Activated T-helper 17 cell treated with anti-CD3 and anti-CD28 coated beads, Interleukin-2, amount 50 U/mL, for 72 hours (primary cell): ENCODE results near the gene ASAP2. TPM values are rescaled to one million over a fixed set of nuclear protein-coding genes. Genes with fewer than 3 reads are reported as not detected.

ENCODE experiments used
- ATAC-seq: fragments of 150-1000 bp; cut with Tn5 transposase; replicated peaks from 2 replicates; pipeline ENCODE4 v1.10.0; 2021; ENCODE audit warnings: mild to moderate bottlenecking, moderate library complexity
- H3K27ac Mint-ChIP-seq: one replicate; pipeline ENCODE4 v1.8.0; 2022; ENCODE audit warnings: mixed read lengths
- H3K27me3 Mint-ChIP-seq: one replicate; pipeline ENCODE4 v1.8.0; 2022; ENCODE audit warnings: mixed read lengths
- H3K36me3 Mint-ChIP-seq: one replicate; pipeline ENCODE4 v1.8.0; 2022; ENCODE audit warnings: low read depth, mild to moderate bottlenecking, mixed read lengths
- H3K4me1 Mint-ChIP-seq: one replicate; pipeline ENCODE4 v1.8.0; 2022; ENCODE audit warnings: mixed read lengths
- H3K4me3 Mint-ChIP-seq: one replicate; pipeline ENCODE4 v1.8.0; 2022; ENCODE audit warnings: mild to moderate bottlenecking, mixed read lengths
- H3K9me3 Mint-ChIP-seq: one replicate; pipeline ENCODE4 v1.8.0; 2022; ENCODE audit warnings: mixed read lengths
- total RNA-seq, 2 donors: library from RNA; stranded (reverse); gene quantifications; one replicate each; pipeline ENCODE4 v1.2.3, GENCODE V29; 2022

The ASAP2 gene
- total RNA-seq, 2 donors from 2014 or later = 0.17 to 0.19 TPM

GRCh38 chr2:9332853-9333245 lies 126.2 kb downstream of the ASAP2 start:
- peaks cover 10% of the 10 kb centered on the region for H3K27me3 Mint-ChIP-seq
- no peak overlapping the region for H3K4me3 Mint-ChIP-seq
- H3K9me3 Mint-ChIP-seq = no peaks in the 10 kb centered on the region
- no peaks in the 10 kb centered on the region for H3K36me3 Mint-ChIP-seq
- no peaks in the 10 kb centered on the region for H3K4me1 Mint-ChIP-seq
- no peak for ATAC-seq
- H3K27ac Mint-ChIP-seq = no peak overlapping the region

- ATAC-seq = peak; percentile 32
- H3K4me3 Mint-ChIP-seq = no peak overlapping the region
- H3K27me3 Mint-ChIP-seq = peaks cover 8% of the 10 kb centered on the region
- H3K36me3 Mint-ChIP-seq = no peaks in the 10 kb centered on the region
- no peaks in the 10 kb centered on the region for H3K4me1 Mint-ChIP-seq
- H3K27ac Mint-ChIP-seq = no peak overlapping the region
- no peaks in the 10 kb centered on the region for H3K9me3 Mint-ChIP-seq
Measured at GRCh38 chr2:9333591-9334171, 127.1 kb downstream of the ASAP2 start.

GRCh38 chr2:9334761-9335160 lies 128.1 kb downstream of the ASAP2 start:
- H3K4me3 Mint-ChIP-seq = no peak overlapping the region
- no peaks in the 10 kb centered on the region for H3K4me1 Mint-ChIP-seq
- no peaks in the 10 kb centered on the region for H3K36me3 Mint-ChIP-seq
- peaks cover 8% of the 10 kb centered on the region for H3K27me3 Mint-ChIP-seq
- ATAC-seq = no peak
- no peaks in the 10 kb centered on the region for H3K9me3 Mint-ChIP-seq
- no peak overlapping the region for H3K27ac Mint-ChIP-seq

- no peak for ATAC-seq
- Mint-ChIP-seq H3K4me1 (no peaks in the 10 kb centered on the region), H3K27ac (no peak overlapping the region), H3K27me3 (peaks cover 4% of the 10 kb centered on the region), H3K4me3 (no peak overlapping the region), H3K9me3 (no peaks in the 10 kb centered on the region), H3K36me3 (no peaks in the 10 kb centered on the region)
Measured at GRCh38 chr2:9335322-9335832, 128.8 kb downstream of the ASAP2 start.

- no peaks in the 10 kb centered on the region for H3K36me3 Mint-ChIP-seq
- H3K4me3 Mint-ChIP-seq = no peak overlapping the region
- H3K4me1 Mint-ChIP-seq = no peaks in the 10 kb centered on the region
- H3K27me3 Mint-ChIP-seq = peaks cover 4% of the 10 kb centered on the region
- ATAC-seq = peak; percentile 49
- no peak overlapping the region for H3K27ac Mint-ChIP-seq
- no peaks in the 10 kb centered on the region for H3K9me3 Mint-ChIP-seq
Measured at GRCh38 chr2:9336241-9336575, 129.6 kb downstream of the ASAP2 start.

- Mint-ChIP-seq H3K4me1 (no peaks in the 10 kb centered on the region), H3K27ac (no peak overlapping the region), H3K9me3 (no peaks in the 10 kb centered on the region), H3K36me3 (no peaks in the 10 kb centered on the region), H3K4me3 (no peak overlapping the region), H3K27me3 (peaks cover 4% of the 10 kb centered on the region)
- no peak for ATAC-seq
Measured at GRCh38 chr2:9336576-9337314, 130.1 kb downstream of the ASAP2 start.

GRCh38 chr2:9337901-9338300 lies 131.3 kb downstream of the ASAP2 start:
- H3K27me3 Mint-ChIP-seq = peaks cover 4% of the 10 kb centered on the region
- no peak overlapping the region for H3K27ac Mint-ChIP-seq
- no peaks in the 10 kb centered on the region for H3K4me1 Mint-ChIP-seq
- no peak for ATAC-seq
- H3K4me3 Mint-ChIP-seq = no peak overlapping the region
- H3K36me3 Mint-ChIP-seq = no peaks in the 10 kb centered on the region
- H3K9me3 Mint-ChIP-seq = no peaks in the 10 kb centered on the region

GRCh38 chr2:9341337-9341887 lies 134.8 kb downstream of the ASAP2 start:
- peaks cover 11% of the 10 kb centered on the region for H3K27me3 Mint-ChIP-seq
- H3K36me3 Mint-ChIP-seq = no peaks in the 10 kb centered on the region
- no peaks in the 10 kb centered on the region for H3K4me1 Mint-ChIP-seq
- no peak overlapping the region for H3K27ac Mint-ChIP-seq
- no peaks in the 10 kb centered on the region for H3K9me3 Mint-ChIP-seq
- no peak overlapping the region for H3K4me3 Mint-ChIP-seq
- no peak for ATAC-seq

- Mint-ChIP-seq H3K27me3 (peaks cover 11% of the 10 kb centered on the region), H3K9me3 (no peaks in the 10 kb centered on the region), H3K4me3 (no peak overlapping the region), H3K27ac (no peak overlapping the region), H3K36me3 (no peaks in the 10 kb centered on the region), H3K4me1 (no peaks in the 10 kb centered on the region)
- ATAC-seq = no peak
Measured at GRCh38 chr2:9342659-9343058, 136.0 kb downstream of the ASAP2 start.

GRCh38 chr2:9343524-9343923 lies 136.9 kb downstream of the ASAP2 start:
- no peak for ATAC-seq
- Mint-ChIP-seq H3K4me3 (no peak overlapping the region), H3K9me3 (no peaks in the 10 kb centered on the region), H3K4me1 (no peaks in the 10 kb centered on the region), H3K36me3 (no peaks in the 10 kb centered on the region), H3K27me3 (peaks cover 11% of the 10 kb centered on the region), H3K27ac (no peak overlapping the region)

- Mint-ChIP-seq H3K9me3 (no peaks in the 10 kb centered on the region), H3K4me1 (no peaks in the 10 kb centered on the region), H3K4me3 (no peak overlapping the region), H3K27me3 (peaks cover 17% of the 10 kb centered on the region), H3K36me3 (no peaks in the 10 kb centered on the region), H3K27ac (no peak overlapping the region)
- no peak for ATAC-seq
Measured at GRCh38 chr2:9344434-9344833, 137.8 kb downstream of the ASAP2 start.

- Mint-ChIP-seq H3K27ac (no peak overlapping the region), H3K4me3 (no peak overlapping the region), H3K36me3 (no peaks in the 10 kb centered on the region), H3K27me3 (peaks cover 14% of the 10 kb centered on the region), H3K9me3 (no peaks in the 10 kb centered on the region), H3K4me1 (no peaks in the 10 kb centered on the region)
- ATAC-seq = no peak
Measured at GRCh38 chr2:9345343-9345742, 138.7 kb downstream of the ASAP2 start.

GRCh38 chr2:9345997-9346396 lies 139.4 kb downstream of the ASAP2 start:
- no peak for ATAC-seq
- Mint-ChIP-seq H3K36me3 (no peaks in the 10 kb centered on the region), H3K4me1 (no peaks in the 10 kb centered on the region), H3K27me3 (peaks cover 14% of the 10 kb centered on the region), H3K4me3 (no peak overlapping the region), H3K27ac (no peak overlapping the region), H3K9me3 (no peaks in the 10 kb centered on the region)

GRCh38 chr2:9346885-9347284 lies 140.3 kb downstream of the ASAP2 start:
- no peaks in the 10 kb centered on the region for H3K36me3 Mint-ChIP-seq
- H3K4me1 Mint-ChIP-seq = no peaks in the 10 kb centered on the region
- no peaks in the 10 kb centered on the region for H3K9me3 Mint-ChIP-seq

GRCh38 chr2:9347411-9347881 lies 140.8 kb downstream of the ASAP2 start:
- no peaks in the 10 kb centered on the region for H3K4me1 Mint-ChIP-seq
- H3K27me3 Mint-ChIP-seq = peaks cover 14% of the 10 kb centered on the region

More at GRCh38 chr2:9346885-9347284, 140.3 kb downstream of the ASAP2 start:
- ATAC-seq = no peak
- no peak overlapping the region for H3K4me3 Mint-ChIP-seq
- peaks cover 14% of the 10 kb centered on the region for H3K27me3 Mint-ChIP-seq
- H3K27ac Mint-ChIP-seq = no peak overlapping the region

More at GRCh38 chr2:9347411-9347881, 140.8 kb downstream of the ASAP2 start:
- Mint-ChIP-seq H3K27ac (no peak overlapping the region), H3K36me3 (no peaks in the 10 kb centered on the region), H3K4me3 (no peak overlapping the region), H3K9me3 (no peaks in the 10 kb centered on the region)
- no peak for ATAC-seq
